HUES48 (cell line): ENCODE results near the gene KCNK7.

Source experiments
- H3K27ac ChIP-seq: one replicate; pipeline ENCODE4 v1.7.0; 2013; ENCODE audit warnings: low read depth, low read length, inconsistent platforms
- H3K27me3 ChIP-seq: 2 replicates; pipeline ENCODE4 v1.6.1; 2013; ENCODE audit warnings: mild to moderate bottlenecking, low read length; ENCODE audit not compliant: control insufficient read depth, insufficient read depth
- H3K36me3 ChIP-seq: 2 replicates; pipeline ENCODE4 v1.6.1; 2013; ENCODE audit warnings: low read length; ENCODE audit not compliant: control insufficient read depth, insufficient read depth
- H3K4me1 ChIP-seq: 2 replicates; pipeline ENCODE4 v1.6.1; 2013; ENCODE audit warnings: mild to moderate bottlenecking, low read length; ENCODE audit not compliant: control insufficient read depth, insufficient read depth
- H3K4me3 ChIP-seq: 2 replicates; pipeline ENCODE4 v1.5.1; 2013; ENCODE audit warnings: mild to moderate bottlenecking, low read depth, low read length
- H3K9ac ChIP-seq: 2 replicates; pipeline ENCODE4 v1.6.1; 2013; ENCODE audit warnings: mild to moderate bottlenecking, low read depth, low read length, moderate library complexity
- H3K9me3 ChIP-seq: 2 replicates; pipeline ENCODE4 v1.6.1; 2013; ENCODE audit warnings: low read length; ENCODE audit not compliant: control insufficient read depth, insufficient read depth

The KCNK7 gene

GRCh38 chr11:65616575-65617001, 21.0 kb upstream of the KCNK7 start:
- no peaks in the 10 kb centered on the region; the same call in 1 of the 2 replicates for H3K4me1 ChIP-seq
- H3K9ac ChIP-seq, result 0 out of 2 replicates have a peak overlapping the region, but pooled peaks have one; percentile 4
- peak overlapping the region; percentile 88 for H3K4me3 ChIP-seq
- H3K27ac ChIP-seq, result no peak overlapping the region
- H3K9me3 ChIP-seq, result no peaks in the 10 kb centered on the region
- H3K36me3 ChIP-seq, result peaks cover 55% of the 10 kb centered on the region
- no peaks in the 10 kb centered on the region for H3K27me3 ChIP-seq

- H3K4me1 ChIP-seq, result no peaks in the 10 kb centered on the region; the same call in 1 of the 2 replicates
- peaks cover 50% of the 10 kb centered on the region for H3K36me3 ChIP-seq
- peak overlapping the region; percentile 94 for H3K27ac ChIP-seq
- H3K9ac ChIP-seq, result 0 out of 2 replicates have a peak overlapping the region, but pooled peaks have one; percentile 28
- H3K27me3 ChIP-seq, result no peaks in the 10 kb centered on the region
- no peaks in the 10 kb centered on the region for H3K9me3 ChIP-seq
- H3K4me3 ChIP-seq, result peak overlapping the region; percentile 88
These were observed 20.5 kb upstream of the KCNK7 start for GRCh38 chr11:65615950-65616574.

- Histone ChIP-seq H3K27ac (peak within 1 kb of the TSS; percentile 94), H3K4me3 (peak within 1 kb of the TSS; percentile 88), H3K9me3 (no peaks in the 10 kb centered on the region), H3K4me1 (no peaks in the 10 kb centered on the region; the same call in 1 of the 2 replicates), H3K9ac (peak within 1 kb of the TSS; percentile 81), H3K36me3 (peaks cover 45% of the 10 kb centered on the region), H3K27me3 (no peaks in the 10 kb centered on the region)
These were observed 19.8 kb upstream of the KCNK7 start, which contains the start of gene PCNX3 for GRCh38 chr11:65615229-65615949. Gene PCNX3, plus strand, starts transcription at chr11:65615776. Its CDS starts 536 bp downstream, at chr11:65616312.

- Histone ChIP-seq H3K4me3 (peak overlapping the region; percentile 88), H3K4me1 (no peaks in the 10 kb centered on the region; the same call in 1 of the 2 replicates), H3K9ac (peak overlapping the region; percentile 68), H3K27me3 (no peaks in the 10 kb centered on the region), H3K36me3 (peaks cover 31% of the 10 kb centered on the region), H3K27ac (peak overlapping the region; percentile 94), H3K9me3 (no peaks in the 10 kb centered on the region)
These were observed 17.7 kb upstream of the KCNK7 start for GRCh38 chr11:65613091-65613928.

GRCh38 chr11:65612691-65613090, 17.1 kb upstream of the KCNK7 start:
- H3K4me1 ChIP-seq, result no peaks in the 10 kb centered on the region; the same call in 1 of the 2 replicates
- no peaks in the 10 kb centered on the region for H3K9me3 ChIP-seq
- H3K4me3 ChIP-seq, result no peak overlapping the region
- no peak overlapping the region for H3K9ac ChIP-seq
- no peak overlapping the region for H3K27ac ChIP-seq
- no peaks in the 10 kb centered on the region for H3K27me3 ChIP-seq
- H3K36me3 ChIP-seq, result peaks cover 25% of the 10 kb centered on the region

- no peaks in the 10 kb centered on the region for H3K27me3 ChIP-seq
- no peak overlapping the region for H3K4me3 ChIP-seq
- no peaks in the 10 kb centered on the region; the same call in 1 of the 2 replicates for H3K4me1 ChIP-seq
- no peak overlapping the region for H3K9ac ChIP-seq
- H3K36me3 ChIP-seq, result peaks cover 18% of the 10 kb centered on the region
- H3K9me3 ChIP-seq, result no peaks in the 10 kb centered on the region
- no peak overlapping the region for H3K27ac ChIP-seq
These were observed 16.4 kb upstream of the KCNK7 start for GRCh38 chr11:65611758-65612603.

GRCh38 chr11:65611028-65611757, 15.6 kb upstream of the KCNK7 start:
- Histone ChIP-seq H3K27ac (no peak overlapping the region), H3K9ac (no peak overlapping the region)

GRCh38 chr11:65610404-65610803, 14.8 kb upstream of the KCNK7 start:
- H3K4me1 ChIP-seq, result peaks cover 3% of the 10 kb centered on the region; the same call in 1 of the 2 replicates
- no peak overlapping the region for H3K9ac ChIP-seq
- no peak overlapping the region for H3K27ac ChIP-seq
- peaks cover 24% of the 10 kb centered on the region for H3K36me3 ChIP-seq
- H3K27me3 ChIP-seq, result no peaks in the 10 kb centered on the region
- no peak overlapping the region for H3K4me3 ChIP-seq
- no peaks in the 10 kb centered on the region for H3K9me3 ChIP-seq

More at GRCh38 chr11:65611028-65611757, 15.6 kb upstream of the KCNK7 start:
- no peaks in the 10 kb centered on the region for H3K9me3 ChIP-seq
- no peaks in the 10 kb centered on the region for H3K27me3 ChIP-seq
- H3K4me1 ChIP-seq, result peaks cover 3% of the 10 kb centered on the region; the same call in 1 of the 2 replicates
- no peak overlapping the region for H3K4me3 ChIP-seq
- H3K36me3 ChIP-seq, result peaks cover 17% of the 10 kb centered on the region

- Histone ChIP-seq H3K27me3 (no peaks in the 10 kb centered on the region), H3K9me3 (no peaks in the 10 kb centered on the region), H3K36me3 (peaks cover 32% of the 10 kb centered on the region), H3K4me3 (no peak overlapping the region), H3K4me1 (peaks cover 3% of the 10 kb centered on the region; the same call in 1 of the 2 replicates), H3K27ac (no peak overlapping the region), H3K9ac (no peak overlapping the region)
These were observed 14.1 kb upstream of the KCNK7 start for GRCh38 chr11:65609665-65610064.
